Activated CD4-positive, alpha-beta T cell treated with anti-CD3 and anti-CD28 coated beads, Interleukin-2, amount 10 ng/mL, durations not matched to agents 7 days and 5 days (primary cell): Measurements from ENCODE around the gene PTPRQ. TPM values are rescaled to one million over a fixed set of nuclear protein-coding genes. Genes with fewer than 3 reads are reported as not detected.
"Not testable (repeated sequence)": the region's sequence is repeated elsewhere in the genome, so short reads cannot be mapped to it uniquely, and the experiment has no call there.

ENCODE experiments used
- CTCF ChIA-PET: fragments of 350-600 bp; sonication (Branson Sonifier 250); formaldehyde crosslinking; loops from one replicate; lab custom pipeline; 2021; ENCODE audit warnings: antibody characterized with exemption; lab: Charles Lee
- POLR2A ChIA-PET: fragments of 350-600 bp; sonication (Branson Sonifier 250); formaldehyde crosslinking; loops from one replicate; lab custom pipeline; 2021; ENCODE audit warnings: antibody characterized with exemption; lab: Charles Lee
- DNase-seq: peaks from one replicate; pipeline ENCODE4 v3.0.0-alpha.2; 2020
- H3K27ac Mint-ChIP-seq: one replicate; pipeline ENCODE4 v1.8.0; 2021; ENCODE audit warnings: mild to moderate bottlenecking, moderate library complexity, mixed read lengths
- H3K27me3 Mint-ChIP-seq: one replicate; pipeline ENCODE4 v1.8.0; 2021; ENCODE audit warnings: mixed read lengths
- H3K36me3 Mint-ChIP-seq: one replicate; pipeline ENCODE4 v1.8.0; 2021; ENCODE audit warnings: low read depth, mixed read lengths
- H3K4me1 Mint-ChIP-seq: one replicate; pipeline ENCODE4 v1.8.0; 2021; ENCODE audit warnings: mixed read lengths
- H3K4me3 Mint-ChIP-seq: one replicate; pipeline ENCODE4 v1.8.0; 2021; ENCODE audit warnings: mild to moderate bottlenecking, moderate library complexity, mixed read lengths
- H3K9me3 Mint-ChIP-seq: one replicate; pipeline ENCODE4 v1.8.0; 2021; ENCODE audit warnings: mixed read lengths
- total RNA-seq, 2 experiments: library from RNA; stranded (reverse); gene quantifications; one replicate each; pipeline ENCODE4 v1.2.3, GENCODE V29; 2021

Gene PTPRQ
- total RNA-seq, 2 experiments from 2014 or later, result not detected

DNA sequence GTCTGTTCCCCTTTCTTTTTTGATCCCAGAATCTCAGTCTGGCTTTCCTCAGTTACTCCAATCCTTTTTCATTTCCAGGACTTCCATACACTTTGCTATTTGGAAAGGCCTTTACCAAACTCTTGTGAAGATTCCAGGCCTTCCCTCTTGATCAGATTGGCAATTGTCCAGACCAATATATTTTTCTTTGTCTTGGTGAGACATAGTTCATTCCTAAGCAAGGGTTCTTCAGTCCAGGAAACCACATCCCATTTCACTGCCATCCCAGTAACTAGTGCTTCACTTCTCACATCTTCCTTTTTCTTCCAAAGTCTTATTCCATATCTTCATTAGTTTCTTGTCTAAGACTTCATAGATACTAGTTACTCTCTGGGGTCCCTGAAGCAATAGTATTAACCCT is 2.1 kb upstream of the PTPRQ start:
- no peaks in the 10 kb centered on the region for H3K4me1 Mint-ChIP-seq
- H3K27ac Mint-ChIP-seq, result no peak overlapping the region
- no peak overlapping the region for H3K4me3 Mint-ChIP-seq
- no peaks in the 10 kb centered on the region for H3K27me3 Mint-ChIP-seq
- H3K36me3 Mint-ChIP-seq, result no peaks in the 10 kb centered on the region
- ChIA-PET CTCF (no interaction called here), POLR2A (no interaction called here)
- peaks cover 2% of the 10 kb centered on the region for H3K9me3 Mint-ChIP-seq
- DNase-seq, result no peak

DNA sequence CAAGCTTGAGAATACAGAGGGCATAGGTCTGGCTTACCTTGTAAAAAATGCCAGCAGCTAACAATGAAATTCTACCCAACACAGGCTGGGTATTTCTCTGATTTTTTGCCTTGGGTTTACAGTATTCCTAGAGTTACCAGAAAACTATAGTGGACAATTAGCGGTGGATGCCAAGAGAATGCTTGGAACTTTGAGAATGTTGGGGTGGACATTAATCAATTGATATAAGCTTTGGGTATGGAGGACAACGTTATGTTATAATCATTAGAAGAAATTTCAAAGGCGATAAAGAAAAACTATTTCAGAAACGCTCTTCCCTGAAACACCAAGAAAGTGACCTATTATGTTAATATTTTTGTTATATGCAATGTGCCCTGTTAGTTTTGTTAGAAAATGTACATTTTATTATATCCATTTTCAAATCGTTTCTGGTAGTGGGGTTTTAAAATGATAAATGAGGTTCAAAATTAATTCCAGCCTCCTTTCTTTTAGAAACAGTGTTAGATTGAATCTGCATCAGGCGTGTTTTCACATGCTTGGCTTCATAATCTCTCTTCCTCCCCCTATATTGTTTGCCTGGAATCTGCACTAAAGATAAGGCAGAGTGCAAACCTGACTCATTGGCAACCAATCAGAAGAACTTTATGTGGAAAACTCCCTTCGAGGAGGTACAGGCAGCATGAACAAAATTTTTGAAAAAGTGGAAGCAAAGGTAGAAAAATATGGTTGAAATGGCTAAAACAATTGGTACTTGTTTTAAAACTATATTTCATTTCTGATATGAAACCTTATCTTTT is 1.4 kb upstream of the PTPRQ start:
- H3K27me3 Mint-ChIP-seq, result no peaks in the 10 kb centered on the region
- H3K9me3 Mint-ChIP-seq, result peaks cover 2% of the 10 kb centered on the region
- ChIA-PET CTCF (no interaction called here), POLR2A (no interaction called here)
- H3K36me3 Mint-ChIP-seq, result no peaks in the 10 kb centered on the region
- DNase-seq, result no peak
- H3K4me1 Mint-ChIP-seq, result no peaks in the 10 kb centered on the region
- no peak overlapping the region for H3K27ac Mint-ChIP-seq
- no peak overlapping the region for H3K4me3 Mint-ChIP-seq

DNA sequence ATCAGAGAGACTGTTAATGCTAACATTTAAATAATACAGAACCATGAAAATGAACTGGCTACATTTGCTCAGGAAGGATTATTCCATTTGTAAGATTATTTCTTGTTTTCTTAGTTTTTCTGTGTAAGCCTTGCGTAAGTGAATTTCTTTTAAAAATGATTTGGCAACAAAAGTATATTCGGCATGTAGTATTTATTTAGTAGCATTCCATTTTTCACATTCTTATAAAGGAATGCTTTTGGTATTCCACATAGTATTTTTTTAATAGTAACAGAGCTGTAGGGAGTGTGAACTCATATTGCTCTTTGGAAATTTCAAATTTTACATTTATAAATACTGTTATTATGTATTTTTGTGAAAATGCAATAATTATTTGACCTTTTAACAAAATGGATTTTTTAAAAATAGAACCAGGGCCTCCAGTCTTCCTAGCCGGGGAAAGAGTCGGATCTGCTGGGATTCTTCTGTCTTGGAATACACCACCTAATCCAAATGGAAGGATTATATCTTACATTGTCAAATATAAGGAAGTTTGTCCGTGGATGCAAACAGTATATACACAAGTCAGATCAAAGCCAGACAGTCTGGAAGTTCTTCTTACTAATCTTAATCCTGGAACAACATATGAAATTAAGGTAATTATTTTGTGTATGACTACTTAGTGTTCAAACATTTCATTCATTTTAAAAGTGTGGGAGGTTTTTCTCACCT is 1.2 kb downstream of the PTPRQ start:
- H3K27ac Mint-ChIP-seq, result no peak overlapping the region
- no peaks in the 10 kb centered on the region for H3K27me3 Mint-ChIP-seq
- H3K9me3 Mint-ChIP-seq, result peaks cover 2% of the 10 kb centered on the region
- POLR2A ChIA-PET, result no interaction called here
- H3K36me3 Mint-ChIP-seq, result no peaks in the 10 kb centered on the region
- H3K4me3 Mint-ChIP-seq, result no peak overlapping the region
- DNase-seq, result no peak
- H3K4me1 Mint-ChIP-seq, result no peaks in the 10 kb centered on the region
- CTCF ChIA-PET, result interaction anchor here (0.6 kb wide), 1 partner anchor 26 kb away, joined by 3 read pairs; no protein-coding TSS in a partner anchor

DNA sequence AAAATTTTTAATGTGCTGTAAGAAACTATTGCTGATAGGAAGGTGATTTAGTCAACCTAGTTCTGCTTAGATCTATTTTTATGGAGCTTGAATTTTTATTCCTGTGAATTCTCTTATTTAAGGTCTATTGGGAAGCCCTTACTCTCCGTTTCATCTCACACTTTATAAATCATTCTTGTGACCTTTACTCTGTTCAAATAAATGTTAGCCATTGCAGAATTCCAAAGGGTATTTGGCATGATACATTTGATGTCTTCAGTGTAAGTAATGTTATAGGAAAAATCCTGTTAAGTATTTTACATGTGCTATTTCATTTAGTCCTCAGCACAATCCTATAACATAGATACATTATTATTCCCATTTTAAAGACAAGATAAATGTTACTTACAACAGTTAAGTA is 12.5 kb downstream of the PTPRQ start:
- H3K9me3 Mint-ChIP-seq, result peaks cover 3% of the 10 kb centered on the region
- no peak for DNase-seq
- no peak overlapping the region for H3K4me3 Mint-ChIP-seq
- H3K36me3 Mint-ChIP-seq, result no peaks in the 10 kb centered on the region
- ChIA-PET CTCF (no interaction called here), POLR2A (no interaction called here)
- no peaks in the 10 kb centered on the region for H3K27me3 Mint-ChIP-seq
- no peak overlapping the region for H3K27ac Mint-ChIP-seq
- H3K4me1 Mint-ChIP-seq, result no peaks in the 10 kb centered on the region

DNA sequence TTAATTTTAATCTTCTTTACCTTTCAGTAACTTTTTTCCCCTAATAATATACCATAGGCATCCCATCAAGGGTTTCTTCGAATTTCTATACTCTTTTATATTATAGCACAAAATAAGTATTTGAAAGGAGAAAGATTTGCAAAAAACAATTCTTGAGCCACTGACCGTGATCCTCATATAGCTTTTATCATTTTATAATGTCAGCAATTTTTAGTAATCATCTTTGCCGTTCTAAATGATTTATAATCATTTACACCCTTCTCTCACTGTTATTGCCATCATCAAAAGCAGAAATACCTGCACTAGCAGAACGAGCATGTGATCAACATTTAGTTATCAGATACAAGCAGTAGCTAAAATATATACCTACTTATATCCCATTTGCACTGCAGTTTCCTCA is 16.9 kb downstream of the PTPRQ start:
- Mint-ChIP-seq H3K27me3 (no peaks in the 10 kb centered on the region), H3K4me3 (no peak overlapping the region), H3K27ac (no peak overlapping the region), H3K9me3 (peaks cover 4% of the 10 kb centered on the region), H3K36me3 (no peaks in the 10 kb centered on the region), H3K4me1 (no peaks in the 10 kb centered on the region)
- ChIA-PET CTCF (no interaction called here), POLR2A (no interaction called here)
- DNase-seq, result no peak

DNA sequence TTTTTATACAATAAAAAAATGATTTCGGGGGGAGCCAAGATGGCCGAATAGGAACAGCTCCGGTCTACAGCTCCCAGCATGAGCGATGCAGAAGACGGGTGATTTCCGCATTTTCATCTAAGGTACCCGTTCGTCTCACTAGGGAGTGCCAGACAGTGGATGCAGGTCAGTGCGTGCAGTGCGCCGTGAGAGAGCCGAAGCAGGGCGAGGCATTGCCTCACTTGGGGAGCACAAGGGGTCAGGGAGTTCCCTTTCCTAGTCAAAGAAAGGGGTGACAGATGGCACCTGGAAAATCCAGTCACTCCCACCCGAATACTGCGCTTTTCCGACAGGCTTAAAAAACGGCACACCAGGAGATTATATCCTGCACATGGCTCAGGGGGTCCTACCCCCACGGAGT is 17.8 kb downstream of the PTPRQ start:
- H3K27ac Mint-ChIP-seq, H3K4me3 Mint-ChIP-seq, DNase-seq, H3K4me1 Mint-ChIP-seq, H3K9me3 Mint-ChIP-seq, CTCF ChIA-PET, H3K36me3 Mint-ChIP-seq, H3K27me3 Mint-ChIP-seq, POLR2A ChIA-PET: not testable (repeated sequence)

DNA sequence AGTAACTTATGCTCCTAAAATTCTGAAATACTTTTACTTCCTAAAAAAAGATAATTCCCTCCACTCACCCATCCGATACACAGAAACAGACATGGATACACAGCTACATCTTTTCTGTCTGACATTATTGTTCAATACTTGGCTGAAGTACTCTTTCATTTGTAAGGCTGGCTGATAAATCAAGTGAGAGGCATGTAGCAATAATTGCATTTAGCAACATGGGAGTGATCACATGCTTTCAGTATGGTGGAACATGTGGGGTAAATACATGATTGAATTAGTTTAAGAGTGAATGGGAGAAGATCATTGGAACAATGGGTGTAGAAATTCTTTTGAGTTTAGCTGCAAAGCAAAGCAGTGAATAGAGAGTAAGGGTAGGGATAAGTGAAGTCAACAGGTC is 25.6 kb downstream of the PTPRQ start:
- Mint-ChIP-seq H3K36me3 (no peaks in the 10 kb centered on the region), H3K9me3 (no peaks in the 10 kb centered on the region), H3K27me3 (no peaks in the 10 kb centered on the region), H3K4me1 (no peaks in the 10 kb centered on the region), H3K4me3 (no peak overlapping the region), H3K27ac (no peak overlapping the region)
- ChIA-PET POLR2A (no interaction called here), CTCF (no interaction called here)
- no peak for DNase-seq

DNA sequence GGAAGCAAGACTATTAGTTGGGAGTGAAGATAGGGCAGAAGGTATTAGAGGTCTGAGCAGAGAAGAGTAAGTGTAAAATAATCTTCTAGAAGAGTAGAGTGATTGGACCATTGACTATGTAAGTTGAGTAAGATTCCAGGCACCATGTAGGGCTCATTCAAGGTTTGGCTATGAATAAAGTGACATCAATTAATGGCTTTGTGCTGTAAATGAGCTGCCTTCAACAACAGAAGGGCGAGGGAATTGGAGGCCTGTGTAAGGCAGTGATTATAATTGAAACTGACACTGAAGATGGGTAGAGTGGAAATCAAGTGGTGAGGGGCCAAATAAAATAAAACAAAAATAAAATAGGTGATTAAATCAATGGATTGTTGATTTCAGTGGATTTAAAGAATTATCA is 26.4 kb downstream of the PTPRQ start:
- no peaks in the 10 kb centered on the region for H3K9me3 Mint-ChIP-seq
- ChIA-PET CTCF (no interaction called here), POLR2A (no interaction called here)
- H3K36me3 Mint-ChIP-seq, result no peaks in the 10 kb centered on the region
- H3K4me1 Mint-ChIP-seq, result no peaks in the 10 kb centered on the region
- DNase-seq, result no peak
- H3K27ac Mint-ChIP-seq, result no peak overlapping the region
- H3K27me3 Mint-ChIP-seq, result no peaks in the 10 kb centered on the region
- no peak overlapping the region for H3K4me3 Mint-ChIP-seq

DNA sequence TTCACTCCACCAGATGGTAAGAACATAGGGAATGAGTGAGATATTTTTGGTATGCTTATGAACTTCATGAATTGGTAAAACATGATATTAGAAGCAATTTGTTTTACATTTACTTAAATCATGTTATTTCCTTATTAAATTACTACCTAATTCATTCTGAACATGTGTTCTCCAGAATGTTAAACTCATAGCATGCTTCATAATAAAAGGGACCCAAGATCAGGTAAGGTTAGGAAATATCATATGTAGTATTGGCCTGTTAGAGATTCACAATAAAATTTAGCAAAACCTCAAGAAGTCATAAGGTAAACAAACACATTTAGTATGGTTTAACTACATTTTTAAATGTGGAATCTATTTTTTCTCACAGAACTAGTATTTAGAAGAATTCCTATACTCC is 28.2 kb downstream of the PTPRQ start:
- Mint-ChIP-seq H3K4me1 (no peaks in the 10 kb centered on the region), H3K9me3 (no peaks in the 10 kb centered on the region), H3K27ac (no peak overlapping the region), H3K4me3 (no peak overlapping the region), H3K27me3 (no peaks in the 10 kb centered on the region), H3K36me3 (no peaks in the 10 kb centered on the region)
- CTCF ChIA-PET, result no interaction called here
- no peak for DNase-seq
- POLR2A ChIA-PET, result no interaction called here

DNA sequence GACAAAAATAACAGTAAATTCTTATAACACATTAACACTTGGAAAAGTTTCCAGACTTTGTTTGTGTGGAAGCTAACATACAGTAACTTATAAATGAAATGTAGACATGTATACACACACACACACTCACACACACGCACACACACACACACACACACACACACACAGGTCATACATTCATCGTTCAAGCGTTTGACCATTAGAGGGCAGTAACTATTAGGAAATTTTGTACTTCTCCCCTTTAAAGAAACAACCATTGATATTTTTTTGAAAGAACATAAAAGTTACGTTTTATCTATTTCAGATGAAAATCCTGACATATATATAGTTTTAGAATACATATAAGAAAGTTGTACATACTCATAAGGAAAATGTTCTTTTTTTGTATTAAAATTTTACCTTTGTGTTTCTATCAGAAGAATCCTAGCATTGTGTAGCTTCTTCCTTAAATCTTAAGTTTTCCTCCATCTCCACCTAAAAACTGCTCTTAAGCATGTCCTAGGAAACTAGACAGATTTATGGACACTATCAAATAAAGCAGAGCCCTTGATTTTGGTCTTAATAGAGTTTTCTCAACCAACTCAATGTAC is 29.0 kb downstream of the PTPRQ start:
- no peaks in the 10 kb centered on the region for H3K27me3 Mint-ChIP-seq
- CTCF ChIA-PET, result no interaction called here

DNA sequence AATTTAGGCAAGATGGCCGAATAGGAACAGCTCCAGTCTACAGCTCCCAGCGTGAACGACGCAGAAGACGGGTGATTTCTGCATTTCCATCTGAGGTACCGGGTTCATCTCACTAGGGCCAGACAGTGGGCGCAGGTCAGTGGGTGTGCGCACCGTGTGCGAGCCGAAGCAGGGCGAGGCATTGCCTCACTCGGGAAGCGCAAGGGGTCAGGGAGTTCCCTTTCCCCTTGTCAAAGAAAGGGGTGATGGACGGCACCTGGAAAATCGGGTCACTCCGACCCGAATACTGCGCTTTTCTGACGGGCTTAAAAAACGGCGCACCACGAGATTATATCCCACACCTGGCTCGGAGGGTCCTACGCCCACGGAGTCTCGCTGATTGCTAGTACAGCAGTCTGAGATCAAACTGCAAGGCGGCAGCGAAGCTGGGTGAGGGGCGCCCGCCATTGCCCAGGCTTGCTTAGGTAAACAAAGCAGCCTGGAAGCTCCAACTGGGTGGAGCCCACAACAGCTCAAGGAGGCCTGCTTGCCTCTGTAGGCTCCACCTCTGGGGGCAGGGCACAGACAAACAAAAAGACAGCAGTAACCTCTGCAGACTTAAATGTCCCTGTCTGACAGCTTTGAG is 33.6 kb downstream of the PTPRQ start:
- CTCF ChIA-PET, result not testable (repeated sequence)

More for the DNA sequence above, 29.0 kb downstream of the PTPRQ start:
- Mint-ChIP-seq H3K27ac (no peak overlapping the region), H3K36me3 (no peaks in the 10 kb centered on the region), H3K9me3 (no peaks in the 10 kb centered on the region), H3K4me1 (no peaks in the 10 kb centered on the region), H3K4me3 (no peak overlapping the region)
- POLR2A ChIA-PET, result no interaction called here
- no peak for DNase-seq

DNA sequence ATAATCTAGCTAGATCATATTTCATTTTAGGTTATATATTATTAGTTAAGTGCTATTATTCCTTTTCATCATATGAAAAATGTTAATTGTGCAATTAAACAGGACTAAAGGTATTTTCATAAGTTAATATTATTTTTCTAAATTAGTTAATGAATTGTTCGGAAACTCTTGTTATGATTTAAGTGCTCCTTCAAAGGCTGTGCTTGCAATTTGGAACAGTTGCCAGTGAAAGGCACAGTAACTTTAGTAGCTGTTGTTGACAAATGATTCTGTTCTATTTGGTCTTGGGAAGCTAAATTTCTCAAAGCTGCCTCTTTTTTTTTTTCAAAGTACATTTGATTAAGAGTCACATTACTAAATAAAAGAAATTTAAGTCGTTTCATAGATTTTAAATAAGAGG is 40.7 kb downstream of the PTPRQ start:
- peaks cover 2% of the 10 kb centered on the region for H3K9me3 Mint-ChIP-seq
- H3K27me3 Mint-ChIP-seq, result no peaks in the 10 kb centered on the region
- H3K4me3 Mint-ChIP-seq, result no peak overlapping the region
- H3K27ac Mint-ChIP-seq, result no peak overlapping the region
- ChIA-PET POLR2A (no interaction called here), CTCF (no interaction called here)
- no peak for DNase-seq
- H3K36me3 Mint-ChIP-seq, result no peaks in the 10 kb centered on the region
- no peaks in the 10 kb centered on the region for H3K4me1 Mint-ChIP-seq

More for the DNA sequence above, 33.6 kb downstream of the PTPRQ start:
- H3K4me3 Mint-ChIP-seq, POLR2A ChIA-PET, H3K9me3 Mint-ChIP-seq, DNase-seq, H3K27ac Mint-ChIP-seq, H3K27me3 Mint-ChIP-seq, H3K4me1 Mint-ChIP-seq, H3K36me3 Mint-ChIP-seq: not testable (repeated sequence)
